Esophagus muscularis mucosa (tissue), 4 donors: ENCODE measurements around the gene PRPF6. TPM values are rescaled to one million over a fixed set of nuclear protein-coding genes. Genes with fewer than 3 reads are reported as not detected.

Experiments used
- DNase-seq: peaks from one replicate; pipeline ENCODE4 v3.0.0-alpha.2; 2017; ENCODE audit errors: extremely low spot score
- H3K27ac ChIP-seq, 4 donors: fragments of 200-600 bp; sonication (generic); replicated peaks in 1 of 4; 1 replicate in 3 of 4; 2 replicates in 1 of 4; pipeline ENCODE4 v1.5.1; 2016 to 2019; ENCODE audit warnings: mild to moderate bottlenecking in 1 of 4
- H3K27me3 ChIP-seq, 4 donors: fragments of 200-600 bp; sonication (generic); one replicate each; pipeline versions ENCODE4 v1.5.1 to v1.6.0; 2016 to 2019
- H3K36me3 ChIP-seq, 4 donors: fragments of 200-600 bp; sonication (generic); one replicate each; pipeline ENCODE4 v1.5.1; 2016 to 2019
- H3K4me1 ChIP-seq, 4 donors: fragments of 200-600 bp; sonication (generic); one replicate each; pipeline ENCODE4 v1.5.1; 2016 to 2019
- H3K4me3 ChIP-seq, 4 donors: fragments of 200-600 bp; sonication (generic); 1 replicate in 2 of 4; 2 replicates in 2 of 4; pipeline ENCODE4 v1.5.1; 2016 to 2019; ENCODE audit warnings: mild to moderate bottlenecking in 4 of 4, moderate library complexity in 1 of 4
- H3K9me3 ChIP-seq, 4 donors: fragments of 200-600 bp; sonication (generic); 1 replicate in 3 of 4; 2 replicates in 1 of 4; pipeline ENCODE4 v1.5.1; 2016 to 2019
- EP300 ChIP-seq: sonication (generic); formaldehyde crosslinking; IDR thresholded peaks from one replicate; pipeline ENCODE4 v1.6.1; 2017; ENCODE audit warnings: antibody characterized with exemption
- POLR2A ChIP-seq: fragments of 450-650 bp; IDR thresholded peaks from one replicate; pipeline ENCODE4 v1.6.1; 2017; ENCODE audit warnings: antibody characterized with exemption, moderate library complexity, mild to moderate bottlenecking, low read depth
- POLR2AphosphoS5 ChIP-seq, 2 donors: sonication (generic); formaldehyde crosslinking; IDR thresholded peaks; one replicate each; pipeline ENCODE4 v1.6.1; 2017; ENCODE audit warnings: antibody characterized with exemption in 2 of 2
- WGBS: methylation state at CpG from one replicate; pipeline ENCODE4 v1.1.5; 2018; 5-methylcytosine and 5-hydroxymethylcytosine counted together
- intact Hi-C: fragments of 100-400 bp; cut with DNase I; formaldehyde crosslinking; loops from one replicate; pipeline ENCODE4 v1.15.1; 2023
- total RNA-seq, 4 donors: library from RNA; depleted of rRNA; stranded (reverse); fragments of >200 nt; gene quantifications; one replicate each; pipeline versions ENCODE4 v1.1.0 to v1.2.1, GENCODE V29; 2016
- TF ChIP-seq, protein P1 (sequence below), 3 experiments: fragments of 200-600 bp in 2 of 3; fragments of 450-650 bp in 1 of 3; sonication (generic) in 2 of 3; IDR thresholded peaks; one replicate each; pipeline ENCODE4 v1.5.1; 2017 to 2019; ENCODE audit warnings: antibody characterized with exemption in 3 of 3, mild to moderate bottlenecking in 2 of 3, moderate library complexity in 1 of 3

PRPF6 gene
- total RNA-seq, 4 donors from 2014 or later, result 46.1 to 64.9 (median 58.7) TPM

DNA sequence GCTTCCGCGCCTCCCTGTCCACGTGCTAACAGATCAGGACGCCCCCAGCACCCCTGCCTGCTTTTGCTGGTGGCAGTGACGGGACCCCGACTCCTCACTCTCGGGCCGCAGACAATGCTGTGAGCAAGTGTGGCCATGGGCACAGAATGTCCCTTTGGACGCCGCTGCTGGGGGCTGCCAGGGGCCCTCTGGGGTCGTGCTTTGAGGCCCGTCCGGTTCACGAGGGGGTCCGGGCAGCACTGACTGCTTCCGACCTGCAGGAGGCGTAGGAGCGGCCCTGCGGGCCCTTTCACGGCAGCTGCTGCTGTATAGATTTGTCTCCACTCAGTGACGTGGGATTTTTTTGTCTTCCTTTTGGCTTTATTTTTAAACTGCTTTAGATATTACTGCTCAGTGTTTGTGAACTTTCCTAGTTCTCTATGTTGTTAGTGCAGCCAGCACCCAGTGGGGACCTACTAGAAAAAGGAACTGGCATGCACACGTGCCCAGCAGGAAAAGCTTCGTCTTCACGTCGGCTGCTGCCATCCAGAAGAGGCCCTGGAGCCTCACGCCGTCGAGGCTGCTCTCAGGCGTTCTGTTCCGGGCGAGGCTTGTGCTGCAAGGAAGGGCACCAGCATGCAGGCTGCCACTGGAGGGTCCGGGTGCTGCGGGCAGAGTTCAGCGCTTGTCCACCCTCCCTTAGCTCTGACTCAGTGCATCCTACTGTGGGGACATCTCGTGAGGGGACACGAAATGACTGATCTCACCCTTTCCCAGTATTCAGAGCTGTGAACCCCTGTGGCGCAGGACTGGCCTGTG is 46.5 kb upstream of the PRPF6 start:
- intact Hi-C loops, result no loop called here

DNA sequence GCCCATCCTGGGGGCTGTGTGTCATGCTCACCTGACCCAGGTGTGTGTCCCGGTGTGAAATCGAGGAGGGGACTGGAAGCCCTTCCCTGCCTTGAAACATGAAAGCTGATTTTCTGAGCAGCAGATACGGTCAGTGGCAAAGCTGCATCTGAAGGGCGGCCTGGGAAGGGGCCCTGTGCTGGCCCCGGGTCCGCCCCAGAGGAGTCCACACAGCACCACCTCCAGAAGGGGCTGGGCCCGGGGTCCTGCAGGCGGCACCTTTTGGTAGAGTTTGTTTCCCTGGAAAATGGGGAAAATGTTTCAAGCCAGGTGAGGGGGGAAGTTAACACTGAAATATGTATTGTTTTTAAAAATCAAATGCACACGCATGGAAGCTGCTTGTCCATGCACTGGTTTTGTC is 45.5 kb upstream of the PRPF6 start:
- Histone ChIP-seq H3K4me1 (peaks cover 0 to 25% (median 0%) of the 10 kb centered on the region in 4 donors), H3K4me3 (no peak overlapping the region), H3K27me3 (no peaks in the 10 kb centered on the region), H3K36me3 (peaks cover 22 to 87% (median 83%) of the 10 kb centered on the region in 4 donors), H3K27ac (no peak overlapping the region), H3K9me3 (no peaks in the 10 kb centered on the region)
- TF ChIP-seq, protein P1, sequence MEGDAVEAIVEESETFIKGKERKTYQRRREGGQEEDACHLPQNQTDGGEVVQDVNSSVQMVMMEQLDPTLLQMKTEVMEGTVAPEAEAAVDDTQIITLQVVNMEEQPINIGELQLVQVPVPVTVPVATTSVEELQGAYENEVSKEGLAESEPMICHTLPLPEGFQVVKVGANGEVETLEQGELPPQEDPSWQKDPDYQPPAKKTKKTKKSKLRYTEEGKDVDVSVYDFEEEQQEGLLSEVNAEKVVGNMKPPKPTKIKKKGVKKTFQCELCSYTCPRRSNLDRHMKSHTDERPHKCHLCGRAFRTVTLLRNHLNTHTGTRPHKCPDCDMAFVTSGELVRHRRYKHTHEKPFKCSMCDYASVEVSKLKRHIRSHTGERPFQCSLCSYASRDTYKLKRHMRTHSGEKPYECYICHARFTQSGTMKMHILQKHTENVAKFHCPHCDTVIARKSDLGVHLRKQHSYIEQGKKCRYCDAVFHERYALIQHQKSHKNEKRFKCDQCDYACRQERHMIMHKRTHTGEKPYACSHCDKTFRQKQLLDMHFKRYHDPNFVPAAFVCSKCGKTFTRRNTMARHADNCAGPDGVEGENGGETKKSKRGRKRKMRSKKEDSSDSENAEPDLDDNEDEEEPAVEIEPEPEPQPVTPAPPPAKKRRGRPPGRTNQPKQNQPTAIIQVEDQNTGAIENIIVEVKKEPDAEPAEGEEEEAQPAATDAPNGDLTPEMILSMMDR (IDR thresholded peaks at IDR 0.05), result no peak
- TF ChIP-seq EP300, result no peak
- no peak for TF ChIP-seq POLR2A
- no peak for TF ChIP-seq POLR2AphosphoS5 (IDR thresholded peaks at IDR 0.05)
- no peak for DNase-seq
- 92% methylated on average over 7 of the region's 9 CpGs for WGBS
- intact Hi-C loops, result no loop called here

More for the DNA sequence above, 46.5 kb upstream of the PRPF6 start:
- Histone ChIP-seq H3K27me3 (no peaks in the 10 kb centered on the region), H3K9me3 (no peaks in the 10 kb centered on the region), H3K27ac (no peak overlapping the region), H3K4me1 (peaks cover 0 to 19% (median 0%) of the 10 kb centered on the region in 4 donors), H3K36me3 (peaks cover 26 to 87% (median 83%) of the 10 kb centered on the region in 4 donors), H3K4me3 (no peak overlapping the region)
- TF ChIP-seq POLR2AphosphoS5 (IDR thresholded peaks at IDR 0.05) (no peak), POLR2A (no peak), EP300 (no peak)
- TF ChIP-seq, protein P1 (IDR thresholded peaks at IDR 0.05), result peak in 1 of 3 experiments; percentile 37
- WGBS, result 74% methylated on average over 34 of the region's 37 CpGs
- DNase-seq, result no peak

DNA sequence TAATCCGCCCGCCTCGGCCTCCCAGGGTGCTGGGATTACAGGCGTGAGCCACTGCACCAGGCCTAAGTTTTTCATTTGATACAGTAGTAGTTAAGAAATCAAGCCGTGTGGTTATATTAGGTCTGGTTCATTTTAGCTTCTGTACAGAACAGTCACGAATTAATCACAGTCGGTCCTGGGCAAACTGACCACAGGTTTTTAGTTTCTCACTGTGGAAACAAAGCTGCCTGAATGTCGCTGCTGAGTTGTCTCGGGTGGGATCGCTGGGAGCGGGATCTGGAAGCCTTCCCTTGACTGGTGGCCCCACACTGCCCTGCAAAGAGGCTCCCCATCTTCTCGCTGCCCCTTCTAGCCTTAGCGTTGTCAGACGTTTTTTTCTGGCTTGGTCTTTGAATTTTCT is 43.3 kb upstream of the PRPF6 start:
- peaks cover 11 to 79% (median 76%) of the 10 kb centered on the region in 4 donors for H3K36me3 ChIP-seq
- no peak for TF ChIP-seq POLR2A
- TF ChIP-seq, protein P1 (IDR thresholded peaks at IDR 0.05), result no peak
- TF ChIP-seq POLR2AphosphoS5 (IDR thresholded peaks at IDR 0.05), result no peak
- no peak for TF ChIP-seq EP300
- H3K27me3 ChIP-seq, result no peaks in the 10 kb centered on the region
- H3K27ac ChIP-seq, result no peak overlapping the region
- intact Hi-C loops, result no loop called here
- H3K4me3 ChIP-seq, result no peak overlapping the region
- H3K9me3 ChIP-seq, result no peaks in the 10 kb centered on the region
- peaks cover 4 to 38% (median 7%) of the 10 kb centered on the region in 4 donors for H3K4me1 ChIP-seq
- DNase-seq, result no peak
- WGBS, result 73% methylated on average over 12 of the region's 14 CpGs

DNA sequence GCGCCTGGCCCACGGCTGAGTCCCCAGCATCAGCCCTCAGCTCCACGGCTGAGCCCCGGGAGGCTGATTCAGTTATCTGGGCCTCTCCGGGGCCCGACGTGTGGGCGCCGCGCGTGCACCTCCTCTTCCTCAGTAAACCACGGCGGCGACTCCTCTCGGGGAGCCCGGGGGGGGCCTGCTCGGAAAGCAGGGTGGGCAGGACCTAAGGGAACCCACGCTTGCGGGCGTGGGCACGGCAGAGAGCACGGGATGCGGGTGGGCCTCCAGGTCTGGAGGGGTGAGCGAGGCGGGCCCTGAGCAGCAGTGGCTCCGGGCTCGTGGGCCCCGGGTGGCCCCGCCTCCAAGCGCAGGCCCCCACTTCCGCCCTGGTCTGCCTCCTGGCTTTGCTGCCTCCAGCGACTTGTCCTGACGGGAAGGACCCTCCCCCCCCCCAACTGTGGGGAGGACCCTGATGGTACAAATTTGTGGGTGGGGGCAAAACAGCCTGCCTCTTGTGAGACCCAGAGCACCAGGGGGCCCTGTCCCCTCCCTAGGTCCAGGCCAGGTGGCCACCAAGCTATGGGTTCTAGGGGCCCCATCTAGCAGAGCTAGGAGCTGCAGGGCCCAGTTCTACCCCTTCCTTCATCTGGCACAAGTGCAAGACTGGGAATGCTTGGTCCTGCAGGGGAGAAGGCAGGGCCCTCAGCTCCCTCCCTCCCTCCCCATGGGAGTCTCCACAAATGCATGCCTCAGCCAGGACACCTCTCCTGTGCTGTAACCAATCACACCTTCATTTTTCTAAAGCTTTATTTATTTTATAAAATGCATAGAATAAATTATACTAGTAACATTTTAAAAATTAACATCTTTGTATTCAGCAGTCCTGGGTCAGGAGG is 41.6 kb upstream of the PRPF6 start:
- H3K4me3 ChIP-seq, result no peak overlapping the region
- no peaks in the 10 kb centered on the region for H3K27me3 ChIP-seq
- no peaks in the 10 kb centered on the region for H3K9me3 ChIP-seq
- no peak for DNase-seq
- H3K36me3 ChIP-seq, result peaks cover 20 to 83% (median 80%) of the 10 kb centered on the region in 4 donors
- no peak overlapping the region for H3K27ac ChIP-seq
- 94% methylated on average over 10 of the region's 33 CpGs for WGBS
- TF ChIP-seq POLR2A, result no peak
- intact Hi-C loops, result no loop called here
- peaks cover 18 to 50% (median 24%) of the 10 kb centered on the region in 4 donors for H3K4me1 ChIP-seq

DNA sequence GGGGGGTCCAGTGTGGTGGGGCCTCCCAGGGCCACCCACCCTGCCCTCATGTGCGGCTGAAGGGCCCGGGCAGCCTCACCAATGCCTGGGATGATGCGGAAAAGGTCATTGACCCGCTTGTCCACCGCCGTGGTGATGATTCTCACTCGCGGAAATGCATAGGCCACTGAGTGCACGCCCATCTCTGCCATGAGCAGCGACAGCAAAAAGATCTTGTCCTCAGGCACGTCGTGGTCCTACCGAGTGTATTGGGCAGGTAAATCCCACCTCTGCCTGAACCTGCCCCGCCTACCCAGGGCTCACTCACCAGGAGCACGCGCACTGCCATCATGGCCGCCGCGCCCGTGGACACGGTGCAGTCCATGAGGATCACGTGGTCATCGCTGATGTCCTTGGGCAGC is 40.9 kb upstream of the PRPF6 start:
- peaks cover 27 to 83% (median 80%) of the 10 kb centered on the region in 4 donors for H3K36me3 ChIP-seq
- no peak overlapping the region for H3K4me3 ChIP-seq
- no peaks in the 10 kb centered on the region for H3K9me3 ChIP-seq
- no peaks in the 10 kb centered on the region for H3K27me3 ChIP-seq
- intact Hi-C loops, result no loop called here
- H3K4me1 ChIP-seq, result peaks cover 23 to 44% (median 25%) of the 10 kb centered on the region in 4 donors
- WGBS, result 78% methylated on average over 9 of the region's 23 CpGs
- no peak overlapping the region for H3K27ac ChIP-seq
- no peak for DNase-seq
- TF ChIP-seq POLR2AphosphoS5 (IDR thresholded peaks at IDR 0.05) (no peak), POLR2A (no peak)
